MCF 10A (cell line): Measurements from ENCODE around the gene CAPN10. TPM values are rescaled to one million over a fixed set of nuclear protein-coding genes. Genes with fewer than 3 reads are reported as not detected.

ENCODE experiments used
- BruUV-seq: library from RNA; stranded (reverse); fragments of 400-500 nt; replicated peaks from 2 replicates; lab custom pipeline; 2021; lab: Mats Ljungman, UMichigan
- CTCF ChIA-PET: fragments of 300-600 bp; sonication (Branson Sonifier 250); formaldehyde crosslinking; extraction: SDS; loops from one replicate; lab custom pipeline; 2021; ENCODE audit warnings: antibody characterized with exemption, inconsistent platforms; lab: Yijun Ruan, JAX
- POLR2A ChIA-PET: fragments of 300-600, 350-650 bp; sonication (Branson Sonifier 250); formaldehyde crosslinking; extraction: SDS; loops from one replicate; lab custom pipeline; 2020; ENCODE audit warnings: antibody characterized with exemption, inconsistent platforms; lab: Yijun Ruan, JAX
- DNase-seq: peaks from one replicate; pipeline ENCODE4 v3.0.0-alpha.2; 2018; ENCODE audit not compliant: unreplicated experiment
- H3K27ac Mint-ChIP-seq: one replicate; pipeline ENCODE4 v1.8.0; 2022; ENCODE audit warnings: mild to moderate bottlenecking, low read depth, mixed read lengths; ENCODE audit not compliant: unreplicated experiment
- H3K27me3 Mint-ChIP-seq: one replicate; pipeline ENCODE4 v1.8.0; 2022; ENCODE audit warnings: mixed read lengths; ENCODE audit not compliant: insufficient read depth, unreplicated experiment
- H3K36me3 Mint-ChIP-seq: one replicate; pipeline ENCODE4 v1.8.0; 2022; ENCODE audit warnings: mild to moderate bottlenecking, moderate library complexity, mixed read lengths; ENCODE audit not compliant: insufficient read depth, unreplicated experiment
- H3K4me1 Mint-ChIP-seq: one replicate; pipeline ENCODE4 v1.8.0; 2022; ENCODE audit warnings: mixed read lengths; ENCODE audit not compliant: insufficient read depth, unreplicated experiment
- H3K4me3 Mint-ChIP-seq: one replicate; pipeline ENCODE4 v1.8.0; 2022; ENCODE audit warnings: mild to moderate bottlenecking, moderate library complexity, mixed read lengths; ENCODE audit not compliant: unreplicated experiment
- H3K9me3 Mint-ChIP-seq: one replicate; pipeline ENCODE4 v1.8.0; 2022; ENCODE audit warnings: mixed read lengths; ENCODE audit not compliant: unreplicated experiment
- CTCF ChIP-seq: fragments of 200-600 bp; IDR thresholded peaks from one replicate; pipeline ENCODE4 v1.8.0; 2022; ENCODE audit warnings: antibody characterized with exemption, mild to moderate bottlenecking; ENCODE audit not compliant: unreplicated experiment
- intact Hi-C: fragments of 100-400 bp; cut with micrococcal nuclease; formaldehyde crosslinking; loops from 2 replicates; pipeline ENCODE4 v1.14.1; 2022
- total RNA-seq: library from RNA; stranded (reverse); gene quantifications from 2 replicates; pipeline ENCODE4 v1.2.3, GENCODE V29; 2022

CAPN10 gene
- total RNA-seq, 1 experiment from 2014 or later = 27.6 TPM

- ChIA-PET CTCF (no interaction called here), POLR2A (interaction anchor here (1.2 kb wide), 1 partner anchor 9 kb away, joined by 3 read pairs; no protein-coding TSS in a partner anchor)
- H3K9me3 Mint-ChIP-seq = no peaks in the 10 kb centered on the region
- intact Hi-C loops = no loop called here
- TF ChIP-seq CTCF = no peak
- no peaks in the 10 kb centered on the region for H3K27me3 Mint-ChIP-seq
- no peak overlapping the region for H3K4me3 Mint-ChIP-seq
- H3K27ac Mint-ChIP-seq = no peak overlapping the region
- no TSS peak for BruUV-seq
- no peaks in the 10 kb centered on the region for H3K4me1 Mint-ChIP-seq
- peaks cover 12% of the 10 kb centered on the region for H3K36me3 Mint-ChIP-seq
- DNase-seq = no peak
These were observed 10.0 kb downstream of the CAPN10 start for GRCh38 chr2:240596491-240596931.

GRCh38 chr2:240597054-240597418, 10.5 kb downstream of the CAPN10 start:
- DNase-seq = no peak
- BruUV-seq = no TSS peak
- no peak for TF ChIP-seq CTCF
- intact Hi-C loops = no loop called here
- peaks cover 9% of the 10 kb centered on the region for H3K36me3 Mint-ChIP-seq
- POLR2A ChIA-PET = interaction anchor here (1.2 kb wide), 1 partner anchor 8 kb away, joined by 3 read pairs; no protein-coding TSS in a partner anchor
- no peaks in the 10 kb centered on the region for H3K4me1 Mint-ChIP-seq
- no peaks in the 10 kb centered on the region for H3K27me3 Mint-ChIP-seq
- H3K27ac Mint-ChIP-seq = no peak overlapping the region
- CTCF ChIA-PET = no interaction called here
- no peaks in the 10 kb centered on the region for H3K9me3 Mint-ChIP-seq
- H3K4me3 Mint-ChIP-seq = no peak overlapping the region

GRCh38 chr2:240597419-240598181, 11.1 kb downstream of the CAPN10 start:
- Mint-ChIP-seq H3K4me1 (no peaks in the 10 kb centered on the region), H3K27me3 (no peaks in the 10 kb centered on the region), H3K36me3 (peaks cover 9% of the 10 kb centered on the region), H3K9me3 (no peaks in the 10 kb centered on the region), H3K4me3 (no peak overlapping the region), H3K27ac (no peak overlapping the region)
- BruUV-seq = no TSS peak
- intact Hi-C loops = no loop called here
- ChIA-PET CTCF (interaction anchor here (0.6 kb wide), 1 partner anchor 476 kb away, joined by 3 read pairs; no protein-coding TSS in a partner anchor), POLR2A (interaction anchor here (1.2 kb wide), 1 partner anchor 8 kb away, joined by 3 read pairs; no protein-coding TSS in a partner anchor)
- DNase-seq = no peak
- no peak for TF ChIP-seq CTCF

GRCh38 chr2:240598311-240598911, 11.9 kb downstream of the CAPN10 start:
- H3K4me1 Mint-ChIP-seq = no peaks in the 10 kb centered on the region
- no peak for TF ChIP-seq CTCF
- no TSS peak for BruUV-seq
- ChIA-PET CTCF (no interaction called here), POLR2A (interaction anchor here (1.0 kb wide), 1 partner anchor 11 kb away, joined by 4 read pairs; no protein-coding TSS in a partner anchor)
- H3K36me3 Mint-ChIP-seq = peaks cover 7% of the 10 kb centered on the region
- H3K9me3 Mint-ChIP-seq = no peaks in the 10 kb centered on the region
- intact Hi-C loops = no loop called here
- no peak for DNase-seq
- no peak overlapping the region for H3K4me3 Mint-ChIP-seq
- peak overlapping the region; percentile 19 for H3K27ac Mint-ChIP-seq
- H3K27me3 Mint-ChIP-seq = no peaks in the 10 kb centered on the region
